ENCODE measurements around the gene PHACTR1. TPM values are rescaled to one million over a fixed set of nuclear protein-coding genes. Genes with fewer than 3 reads are reported as not detected.

Gene PHACTR1
- total RNA-seq, 5 donors from 2014 or later (not counting 1 experiment from before 2014, with no cell fraction given), result 0.63 to 2.6 (median 1.1) TPM

DNA sequence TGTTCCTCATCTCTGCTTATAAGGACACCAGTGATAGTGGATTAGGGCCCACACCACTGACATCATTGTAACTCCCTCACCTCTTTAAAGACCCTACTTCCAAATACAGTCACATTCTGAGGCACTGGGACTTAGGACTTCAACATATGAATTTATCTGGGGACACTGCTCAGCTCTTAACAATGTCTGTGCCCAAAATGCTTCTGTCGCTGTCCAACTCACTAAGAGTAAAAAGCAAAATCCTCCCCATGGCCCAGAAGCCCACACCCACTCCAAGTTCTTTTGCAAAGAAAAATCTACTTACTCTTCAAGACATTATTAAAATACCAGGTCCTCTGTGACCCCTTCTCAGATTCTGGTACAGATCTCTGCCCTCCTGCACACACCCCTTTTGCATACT lies 495.5 kb downstream of the PHACTR1 start:
- DNase-seq, result no peak
- Mint-ChIP-seq H3K27ac (no peak overlapping the region), H3K27me3 (peaks cover 3 to 13% of the 10 kb centered on the region in 2 donors), H3K9me3 (no peaks in the 10 kb centered on the region), H3K36me3 (no peaks in the 10 kb centered on the region), H3K4me3 (no peak overlapping the region), H3K4me1 (peaks cover 1 to 5% (median 2%) of the 10 kb centered on the region in 3 donors)
- Histone ChIP-seq H3K27ac (ENCODE audit: low read length) (no peak overlapping the region), H3K4me1 (ENCODE audit: control insufficient read depth in 1 of 2, extremely low read depth in 1 of 2, insufficient read depth in 2 of 2, low read length in 2 of 2) (peaks cover 2 to 7% of the 10 kb centered on the region in 2 experiments), H3K4me3 (ENCODE audit: control insufficient read depth in 1 of 2, extremely low read depth in 1 of 2, low read length in 1 of 2) (no peak overlapping the region), H3K36me3 (ENCODE audit: control insufficient read depth in 2 of 2, extremely low read depth in 1 of 2, insufficient read depth in 1 of 2, low read length in 1 of 2) (no peaks in the 10 kb centered on the region), H3K27me3 (replicated peaks in 1 of 2; ENCODE audit: control insufficient read depth in 2 of 2, extremely low read depth in 1 of 2, insufficient read depth in 2 of 2, low read length in 1 of 2) (peaks cover 0 to 9% of the 10 kb centered on the region in 2 experiments), H3K9me3 (no peaks in the 10 kb centered on the region)
- POLR2A ChIA-PET, result no interaction called here
- CTCF ChIA-PET, result no interaction called here
- ATAC-seq (replicated peaks in 1 of 4), result no peak
- WGBS (ENCODE audit: insufficient coverage), result 100% methylated on average over 1 of the region's 1 CpG

DNA sequence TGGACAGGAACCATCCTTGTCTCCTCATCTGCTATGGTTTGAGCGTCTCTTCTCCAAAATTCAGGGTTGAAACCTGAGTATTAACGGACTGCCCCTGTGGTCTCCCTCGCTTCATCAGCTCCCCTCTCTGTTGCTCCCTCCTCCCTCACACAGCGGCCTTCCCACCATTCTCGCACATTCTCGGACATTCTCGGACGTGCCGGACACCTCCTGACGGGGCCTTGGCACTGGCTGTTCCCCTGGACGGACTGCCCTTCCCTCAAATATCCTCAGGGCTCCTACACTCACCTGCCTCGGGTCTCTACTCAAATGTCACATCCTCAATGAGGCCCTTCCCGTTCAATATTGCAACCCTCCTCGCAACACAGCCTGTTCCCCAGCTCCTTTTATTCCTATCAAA lies 496.0 kb downstream of the PHACTR1 start:
- H3K4me1 Mint-ChIP-seq, result peaks cover 2 to 9% (median 6%) of the 10 kb centered on the region in 3 donors
- POLR2A ChIA-PET, result no interaction called here

DNA sequence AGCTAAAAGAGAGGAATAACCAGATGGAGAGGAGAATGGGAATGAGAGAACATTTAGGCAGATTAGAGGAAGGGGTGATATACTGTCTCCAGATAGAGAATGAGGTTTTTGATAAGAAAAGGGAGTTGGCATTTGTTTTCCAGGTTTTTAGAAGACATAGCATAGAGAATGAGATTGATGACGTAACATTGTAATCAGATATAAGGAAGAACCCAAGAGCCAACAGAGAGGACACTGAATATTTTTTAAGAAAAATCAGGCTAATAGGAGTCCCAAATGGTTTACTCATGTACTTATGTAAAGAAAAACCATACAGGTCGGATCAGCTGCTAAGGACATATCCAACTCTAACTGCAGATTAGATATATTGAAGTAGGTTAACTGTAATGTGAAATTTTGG lies 498.8 kb downstream of the PHACTR1 start:
- H3K4me3 ChIP-seq (ENCODE audit: control insufficient read depth in 1 of 2, extremely low read depth in 1 of 2, low read length in 1 of 2), result no peak overlapping the region
- no peaks in the 10 kb centered on the region for H3K36me3 Mint-ChIP-seq
- POLR2A ChIA-PET, result no interaction called here
- no peaks in the 10 kb centered on the region for H3K36me3 ChIP-seq (ENCODE audit: control insufficient read depth in 2 of 2, extremely low read depth in 1 of 2, insufficient read depth in 1 of 2, low read length in 1 of 2)
- H3K27ac ChIP-seq (ENCODE audit: low read length), result no peak overlapping the region
- DNase-seq (no peak), ATAC-seq (replicated peaks in 1 of 4) (no peak)
- H3K27ac Mint-ChIP-seq, result no peak overlapping the region
- no peak overlapping the region for H3K4me3 Mint-ChIP-seq
- H3K9me3 Mint-ChIP-seq, result no peaks in the 10 kb centered on the region
- H3K27me3 ChIP-seq (replicated peaks in 1 of 2; ENCODE audit: control insufficient read depth in 2 of 2, extremely low read depth in 1 of 2, insufficient read depth in 2 of 2, low read length in 1 of 2), result peaks cover 0 to 9% of the 10 kb centered on the region in 2 experiments
- no peaks in the 10 kb centered on the region for H3K9me3 ChIP-seq
- peaks cover 4 to 15% of the 10 kb centered on the region in 2 experiments for H3K4me1 ChIP-seq (ENCODE audit: control insufficient read depth in 1 of 2, extremely low read depth in 1 of 2, insufficient read depth in 2 of 2, low read length in 2 of 2)
- CTCF ChIA-PET, result no interaction called here
- peaks cover 2 to 13% (median 9%) of the 10 kb centered on the region in 3 donors for H3K4me1 Mint-ChIP-seq
- peaks cover 0 to 20% of the 10 kb centered on the region in 2 donors for H3K27me3 Mint-ChIP-seq
- WGBS (ENCODE audit: insufficient coverage), result 80% methylated on average over 1 of the region's 2 CpGs

More for the DNA sequence above, 496.0 kb downstream of the PHACTR1 start:
- 83% methylated on average over 14 of the region's 14 CpGs for WGBS (ENCODE audit: insufficient coverage)
- Histone ChIP-seq H3K9me3 (no peaks in the 10 kb centered on the region), H3K4me1 (ENCODE audit: control insufficient read depth in 1 of 2, extremely low read depth in 1 of 2, insufficient read depth in 2 of 2, low read length in 2 of 2) (peaks cover 4 to 10% of the 10 kb centered on the region in 2 experiments), H3K36me3 (ENCODE audit: control insufficient read depth in 2 of 2, extremely low read depth in 1 of 2, insufficient read depth in 1 of 2, low read length in 1 of 2) (no peaks in the 10 kb centered on the region), H3K4me3 (ENCODE audit: control insufficient read depth in 1 of 2, extremely low read depth in 1 of 2, low read length in 1 of 2) (no peak overlapping the region), H3K27ac (ENCODE audit: low read length) (no peak overlapping the region), H3K27me3 (replicated peaks in 1 of 2; ENCODE audit: control insufficient read depth in 2 of 2, extremely low read depth in 1 of 2, insufficient read depth in 2 of 2, low read length in 1 of 2) (peaks cover 0 to 7% of the 10 kb centered on the region in 2 experiments)
- no peak overlapping the region for H3K4me3 Mint-ChIP-seq
- no peaks in the 10 kb centered on the region for H3K36me3 Mint-ChIP-seq
- no peak overlapping the region for H3K27ac Mint-ChIP-seq
- no peaks in the 10 kb centered on the region for H3K9me3 Mint-ChIP-seq
- peaks cover 3 to 13% of the 10 kb centered on the region in 2 donors for H3K27me3 Mint-ChIP-seq
- CTCF ChIA-PET, result no interaction called here
- no peak for ATAC-seq (replicated peaks in 1 of 4)
- DNase-seq, result no peak

DNA sequence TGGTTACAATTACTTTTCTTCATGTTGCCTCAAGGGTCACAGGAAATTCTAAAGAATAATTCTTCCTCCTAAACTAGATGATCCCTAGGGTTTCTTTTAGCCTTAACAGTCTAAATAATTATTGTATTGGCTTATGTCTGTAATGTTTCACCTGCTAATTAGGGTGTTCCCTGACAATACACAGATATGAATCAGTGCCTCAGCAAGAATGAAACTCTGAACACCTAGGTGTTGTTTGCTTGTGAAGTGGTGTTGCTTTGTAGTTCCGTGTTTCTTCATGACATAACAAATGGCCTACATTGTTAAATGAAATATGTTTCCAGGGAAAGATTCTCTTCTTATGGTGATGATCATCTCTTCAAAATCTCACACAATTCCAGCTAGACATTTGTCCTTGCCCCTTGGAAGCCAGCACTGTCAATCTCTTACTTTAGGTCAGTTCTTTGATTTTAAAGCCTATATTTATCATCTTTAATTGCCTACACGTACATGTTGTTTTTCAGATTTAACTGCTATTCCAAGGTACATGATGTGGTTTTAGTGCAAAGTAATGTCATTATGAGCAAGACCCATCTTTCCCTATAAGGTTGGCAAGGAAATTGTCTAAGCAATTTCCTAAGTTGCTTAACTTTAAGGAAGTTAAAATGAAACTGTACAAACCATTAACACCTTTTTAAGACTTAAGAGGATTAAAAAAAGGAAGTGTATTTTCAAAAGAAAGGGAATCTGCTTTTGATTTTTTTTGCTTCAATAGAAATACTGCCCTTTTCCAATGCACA lies 499.9 kb downstream of the PHACTR1 start:
- DNase-seq (no peak), ATAC-seq (replicated peaks in 1 of 4) (no peak)
- no peak overlapping the region for H3K27ac Mint-ChIP-seq
- Histone ChIP-seq H3K4me1 (ENCODE audit: control insufficient read depth in 1 of 2, extremely low read depth in 1 of 2, insufficient read depth in 2 of 2, low read length in 2 of 2) (peaks cover 4 to 15% of the 10 kb centered on the region in 2 experiments), H3K27ac (ENCODE audit: low read length) (no peak overlapping the region), H3K4me3 (ENCODE audit: control insufficient read depth in 1 of 2, extremely low read depth in 1 of 2, low read length in 1 of 2) (no peak overlapping the region), H3K36me3 (ENCODE audit: control insufficient read depth in 2 of 2, extremely low read depth in 1 of 2, insufficient read depth in 1 of 2, low read length in 1 of 2) (no peaks in the 10 kb centered on the region), H3K27me3 (replicated peaks in 1 of 2; ENCODE audit: control insufficient read depth in 2 of 2, extremely low read depth in 1 of 2, insufficient read depth in 2 of 2, low read length in 1 of 2) (peaks cover 0 to 9% of the 10 kb centered on the region in 2 experiments), H3K9me3 (no peaks in the 10 kb centered on the region)
- H3K4me1 Mint-ChIP-seq, result peaks cover 2 to 13% (median 9%) of the 10 kb centered on the region in 3 donors
- no peaks in the 10 kb centered on the region for H3K36me3 Mint-ChIP-seq
- peaks cover 0 to 20% of the 10 kb centered on the region in 2 donors for H3K27me3 Mint-ChIP-seq
- no peaks in the 10 kb centered on the region for H3K9me3 Mint-ChIP-seq
- ChIA-PET POLR2A (no interaction called here), CTCF (no interaction called here)
- H3K4me3 Mint-ChIP-seq, result no peak overlapping the region
- no CpG with 5 or more reads among the region's 2 CpGs for WGBS (ENCODE audit: insufficient coverage)

DNA sequence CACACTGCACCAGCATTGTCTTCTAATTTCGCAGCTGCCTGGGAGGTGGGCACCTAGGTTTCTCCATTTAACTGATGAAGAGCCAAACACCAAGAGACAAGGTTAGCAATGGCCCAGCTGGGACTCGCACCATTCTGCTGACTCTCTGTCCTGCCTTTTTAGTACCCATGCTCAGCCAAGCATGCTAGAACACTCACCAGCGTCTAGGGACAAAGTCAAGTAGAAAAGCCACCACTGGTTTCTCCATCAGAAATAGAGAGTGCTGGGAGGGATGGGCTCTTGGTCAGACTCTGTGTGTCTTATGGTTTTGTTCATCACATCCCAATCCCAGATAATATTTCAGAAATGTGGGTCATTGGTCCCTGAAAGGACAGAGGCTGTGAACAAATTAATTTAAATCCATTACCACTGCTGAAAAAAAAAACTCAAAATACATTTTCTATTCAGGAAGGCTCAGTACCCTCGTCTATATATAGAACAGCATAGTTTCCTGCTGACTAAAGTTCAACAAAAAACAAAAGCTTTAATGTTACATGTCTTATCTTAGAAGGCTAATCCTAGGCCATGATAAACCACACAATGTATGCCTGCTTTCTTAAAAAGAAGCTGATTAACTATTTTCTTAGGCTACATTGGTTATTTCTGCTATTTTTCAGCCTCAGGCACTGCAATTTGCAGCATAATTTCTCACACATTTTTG lies 500.8 kb downstream of the PHACTR1 start:
- no peak overlapping the region for H3K27ac ChIP-seq (ENCODE audit: low read length)
- no peak overlapping the region for H3K4me3 Mint-ChIP-seq

DNA sequence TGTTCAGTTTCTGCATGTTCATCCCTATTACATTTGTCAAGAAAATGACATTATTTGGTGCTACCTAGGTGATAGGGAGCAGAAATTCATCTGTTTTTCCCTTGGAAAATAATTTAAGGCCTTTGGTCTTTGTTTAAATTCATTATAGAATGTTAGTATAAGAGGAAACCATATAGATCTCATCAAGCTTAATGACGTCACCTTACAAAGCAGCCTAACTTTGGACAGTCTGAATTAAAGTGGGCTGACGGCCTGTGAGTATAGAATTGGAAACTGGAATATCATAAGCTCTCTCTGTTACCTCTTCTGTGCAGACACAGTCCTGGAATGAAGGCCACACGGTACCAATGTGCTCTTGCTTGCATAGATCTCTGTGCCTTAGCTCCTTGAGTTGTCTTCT lies 503.7 kb downstream of the PHACTR1 start:
- Mint-ChIP-seq H3K4me1 (peaks cover 2 to 13% (median 9%) of the 10 kb centered on the region in 3 donors), H3K9me3 (no peaks in the 10 kb centered on the region), H3K27me3 (peaks cover 0 to 9% of the 10 kb centered on the region in 2 donors), H3K4me3 (no peak overlapping the region), H3K36me3 (no peaks in the 10 kb centered on the region), H3K27ac (no peak overlapping the region)
- H3K27ac ChIP-seq (ENCODE audit: low read length), result no peak overlapping the region
- ChIA-PET CTCF (no interaction called here), POLR2A (no interaction called here)
- H3K36me3 ChIP-seq (ENCODE audit: control insufficient read depth in 2 of 2, extremely low read depth in 1 of 2, insufficient read depth in 1 of 2, low read length in 1 of 2), result no peaks in the 10 kb centered on the region
- no peak overlapping the region for H3K4me3 ChIP-seq (ENCODE audit: control insufficient read depth in 1 of 2, extremely low read depth in 1 of 2, low read length in 1 of 2)
- H3K4me1 ChIP-seq (ENCODE audit: control insufficient read depth in 1 of 2, extremely low read depth in 1 of 2, insufficient read depth in 2 of 2, low read length in 2 of 2), result peaks cover 4 to 15% of the 10 kb centered on the region in 2 experiments
- no peaks in the 10 kb centered on the region for H3K9me3 ChIP-seq
- peaks cover 0 to 3% of the 10 kb centered on the region in 2 experiments for H3K27me3 ChIP-seq (replicated peaks in 1 of 2; ENCODE audit: control insufficient read depth in 2 of 2, extremely low read depth in 1 of 2, insufficient read depth in 2 of 2, low read length in 1 of 2)
- WGBS (ENCODE audit: insufficient coverage), result 29% methylated on average over 1 of the region's 3 CpGs
- DNase-seq (no peak), ATAC-seq (replicated peaks in 1 of 4) (no peak)

More for the DNA sequence above, 500.8 kb downstream of the PHACTR1 start:
- peaks cover 4 to 15% of the 10 kb centered on the region in 2 experiments for H3K4me1 ChIP-seq (ENCODE audit: control insufficient read depth in 1 of 2, extremely low read depth in 1 of 2, insufficient read depth in 2 of 2, low read length in 2 of 2)
- 69% methylated on average over 1 of the region's 4 CpGs for WGBS (ENCODE audit: insufficient coverage)
- H3K27me3 Mint-ChIP-seq, result peaks cover 0 to 11% of the 10 kb centered on the region in 2 donors
- ATAC-seq (replicated peaks in 1 of 4) (no peak), DNase-seq (no peak)
- peaks cover 0 to 6% of the 10 kb centered on the region in 2 experiments for H3K27me3 ChIP-seq (replicated peaks in 1 of 2; ENCODE audit: control insufficient read depth in 2 of 2, extremely low read depth in 1 of 2, insufficient read depth in 2 of 2, low read length in 1 of 2)
- H3K27ac Mint-ChIP-seq, result no peak overlapping the region
- CTCF ChIA-PET, result no interaction called here
- H3K4me1 Mint-ChIP-seq, result peaks cover 2 to 13% (median 9%) of the 10 kb centered on the region in 3 donors
- H3K36me3 Mint-ChIP-seq, result no peaks in the 10 kb centered on the region
- POLR2A ChIA-PET, result no interaction called here
- no peak overlapping the region for H3K4me3 ChIP-seq (ENCODE audit: control insufficient read depth in 1 of 2, extremely low read depth in 1 of 2, low read length in 1 of 2)
- no peaks in the 10 kb centered on the region for H3K9me3 Mint-ChIP-seq
- H3K36me3 ChIP-seq (ENCODE audit: control insufficient read depth in 2 of 2, extremely low read depth in 1 of 2, insufficient read depth in 1 of 2, low read length in 1 of 2), result no peaks in the 10 kb centered on the region
- H3K9me3 ChIP-seq, result no peaks in the 10 kb centered on the region
